Fibroblast of lung (primary cell): Measurements from ENCODE around the gene KIRREL3. TPM values are rescaled to one million over a fixed set of nuclear protein-coding genes. Genes with fewer than 3 reads are reported as not detected.
A peak's percentile ranks its signal among the peaks of the same experiment; 100 is the strongest.

Experiments used
- DNase-seq, 2 donors: peaks; one replicate each; pipeline versions ENCODE4 v3.0.0 to v3.0.0-alpha.2; 2010; ENCODE audit warnings: low read depth in 2 of 2
- H2AFZ ChIP-seq: 2 replicates; pipeline ENCODE4 v1.5.1; 2012; ENCODE audit warnings: low read length, control low read depth, inconsistent platforms
- H3K27ac ChIP-seq: 2 replicates; pipeline ENCODE4 v1.5.1; 2011; ENCODE audit warnings: low read length, control low read depth; ENCODE audit not compliant: insufficient read depth
- H3K27me3 ChIP-seq: 2 replicates; pipeline ENCODE4 v1.5.1; 2011; ENCODE audit warnings: mild to moderate bottlenecking, low read length; ENCODE audit not compliant: control insufficient read depth, insufficient read depth
- H3K36me3 ChIP-seq: 2 replicates; pipeline ENCODE4 v1.5.1; 2011; ENCODE audit warnings: low read length; ENCODE audit not compliant: control insufficient read depth, insufficient read depth
- H3K4me1 ChIP-seq: 2 replicates; pipeline ENCODE4 v1.5.1; 2011; ENCODE audit warnings: low read length; ENCODE audit not compliant: control insufficient read depth, insufficient read depth; ENCODE audit errors: extremely low read depth
- H3K4me2 ChIP-seq: 2 replicates; pipeline ENCODE4 v1.5.1; 2011; ENCODE audit warnings: low read length, control low read depth; ENCODE audit not compliant: insufficient read depth; ENCODE audit errors: extremely low read depth
- H3K4me3 ChIP-seq, 4 experiments: fragments of 200-600 bp in 1 of 4; sonication (generic) in 1 of 4; replicated peaks in 1 of 4; 2 replicates each; pipeline ENCODE4 v1.5.1; 2011 to 2016; ENCODE audit warnings: low read length in 4 of 4, low read depth in 3 of 4, mild to moderate bottlenecking in 3 of 4, control low read depth in 2 of 4, inconsistent platforms in 1 of 4, mixed read lengths in 1 of 4; ENCODE audit not compliant: insufficient read depth in 1 of 4; ENCODE audit errors: control extremely low read depth in 1 of 4
- H3K79me2 ChIP-seq: 2 replicates; pipeline ENCODE4 v1.5.1; 2012; ENCODE audit warnings: mild to moderate bottlenecking, low read length, inconsistent platforms; ENCODE audit not compliant: control insufficient read depth, insufficient read depth
- H3K9ac ChIP-seq: 2 replicates; pipeline ENCODE4 v1.5.1; 2011; ENCODE audit warnings: mild to moderate bottlenecking, low read length, control low read depth; ENCODE audit not compliant: insufficient read depth
- H3K9me3 ChIP-seq: 2 replicates; pipeline ENCODE4 v1.5.1; 2012; ENCODE audit warnings: low read depth, low read length; ENCODE audit not compliant: control insufficient read depth, insufficient read depth
- H4K20me1 ChIP-seq: 2 replicates; pipeline ENCODE4 v1.5.1; 2011; ENCODE audit warnings: low read length; ENCODE audit not compliant: control insufficient read depth, insufficient read depth; ENCODE audit errors: extremely low read depth
- EZH2 ChIP-seq: IDR thresholded peaks from 2 replicates; pipeline ENCODE4 v1.5.1; 2012; ENCODE audit warnings: low read length, control low read depth, mild to moderate bottlenecking; ENCODE audit errors: missing control alignments
- polyA plus RNA-seq, 2 donors: library from polyadenylated mRNA; depleted of rRNA in 1 of 2; stranded (reverse) in 1 of 2; unstranded in 1 of 2; fragments of >200 nt; gene quantifications; 2 replicates each; pipeline ENCODE4 v1.2.1, GENCODE V29; 2011 to 2012; ENCODE audit warnings: missing spikeins in 1 of 2
- total RNA-seq: library from RNA; depleted of rRNA; stranded (reverse); fragments of >200 nt; gene quantifications from 2 replicates; pipeline ENCODE4 v1.2.1, GENCODE V29; 2014
- TF ChIP-seq, protein P1 (sequence below), 2 donors: IDR thresholded peaks in 1 of 2; conservative IDR thresholded peaks in 1 of 2; 1 replicate in 1 of 2; 2 replicates in 1 of 2; pipeline ENCODE4 v1.5.1; 2011 to 2012; ENCODE audit warnings: low read length in 2 of 2, control low read depth in 1 of 2, inconsistent platforms in 1 of 2, low read depth in 1 of 2, mild to moderate bottlenecking in 1 of 2

KIRREL3 gene
- total and polyA plus RNA-seq, 2 donors (not counting 1 experiment from before 2014, with no cell fraction given): 2.8 to 6.1 TPM

DNA sequence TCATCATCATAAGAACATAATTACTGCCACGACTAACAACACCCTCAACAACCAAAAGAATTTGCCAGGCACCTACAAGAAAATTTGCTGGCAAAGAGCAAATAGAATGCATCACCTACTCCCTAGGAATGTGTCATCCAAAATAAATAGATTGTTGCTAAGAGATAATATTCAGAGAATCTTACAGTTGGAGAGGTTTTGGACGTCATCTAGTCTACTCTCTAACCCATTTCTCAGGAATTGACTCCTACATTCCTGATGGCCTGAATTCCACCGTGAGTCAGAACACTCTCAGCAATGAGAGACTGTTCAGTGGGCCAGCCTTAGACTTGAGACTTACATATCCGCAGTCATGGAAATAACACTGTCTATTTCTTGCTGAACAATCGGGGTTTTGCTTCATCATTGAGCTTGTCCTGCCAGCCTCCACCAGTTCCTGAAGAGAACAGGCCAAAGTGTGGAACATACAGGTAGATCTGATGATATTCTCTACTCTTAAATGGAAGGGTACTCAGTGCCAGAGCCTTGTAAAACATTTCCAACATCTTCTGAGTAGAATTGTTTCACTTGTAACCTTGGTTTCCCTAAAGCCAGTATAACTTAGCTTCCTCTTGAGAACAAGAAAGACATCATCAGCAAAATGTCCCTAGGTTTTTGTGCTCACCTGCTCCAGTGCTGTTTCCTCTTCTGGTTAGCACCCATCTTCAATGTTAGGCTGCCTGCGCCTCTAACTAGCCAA, 8.3 kb downstream of the KIRREL3 start:
- H2AFZ ChIP-seq: no peak overlapping the region
- peaks cover 44% of the 10 kb centered on the region for H3K4me1 ChIP-seq
- peak; percentile 51 to 100 for DNase-seq
- peak overlapping the region; percentile 80 for H3K4me2 ChIP-seq
- TF ChIP-seq, protein P1, sequence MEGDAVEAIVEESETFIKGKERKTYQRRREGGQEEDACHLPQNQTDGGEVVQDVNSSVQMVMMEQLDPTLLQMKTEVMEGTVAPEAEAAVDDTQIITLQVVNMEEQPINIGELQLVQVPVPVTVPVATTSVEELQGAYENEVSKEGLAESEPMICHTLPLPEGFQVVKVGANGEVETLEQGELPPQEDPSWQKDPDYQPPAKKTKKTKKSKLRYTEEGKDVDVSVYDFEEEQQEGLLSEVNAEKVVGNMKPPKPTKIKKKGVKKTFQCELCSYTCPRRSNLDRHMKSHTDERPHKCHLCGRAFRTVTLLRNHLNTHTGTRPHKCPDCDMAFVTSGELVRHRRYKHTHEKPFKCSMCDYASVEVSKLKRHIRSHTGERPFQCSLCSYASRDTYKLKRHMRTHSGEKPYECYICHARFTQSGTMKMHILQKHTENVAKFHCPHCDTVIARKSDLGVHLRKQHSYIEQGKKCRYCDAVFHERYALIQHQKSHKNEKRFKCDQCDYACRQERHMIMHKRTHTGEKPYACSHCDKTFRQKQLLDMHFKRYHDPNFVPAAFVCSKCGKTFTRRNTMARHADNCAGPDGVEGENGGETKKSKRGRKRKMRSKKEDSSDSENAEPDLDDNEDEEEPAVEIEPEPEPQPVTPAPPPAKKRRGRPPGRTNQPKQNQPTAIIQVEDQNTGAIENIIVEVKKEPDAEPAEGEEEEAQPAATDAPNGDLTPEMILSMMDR (conservative IDR thresholded peaks at IDR 0.05 in 1 of 2, IDR thresholded peaks at IDR 0.05 in 1 of 2; ENCODE audit: low read depth in 1 of 2, low read length in 2 of 2): no peak
- TF ChIP-seq EZH2: no peak
- H3K9me3 ChIP-seq: no peaks in the 10 kb centered on the region
- peak overlapping the region in 2 of 4 experiments; percentile 3 to 19 for H3K4me3 ChIP-seq
- H3K27me3 ChIP-seq: no peaks in the 10 kb centered on the region
- peak overlapping the region; percentile 63 for H3K9ac ChIP-seq
- peak overlapping the region; percentile 97 for H3K27ac ChIP-seq
- no peaks in the 10 kb centered on the region for H3K36me3 ChIP-seq
- H4K20me1 ChIP-seq: no peaks in the 10 kb centered on the region
- peaks cover 21% of the 10 kb centered on the region for H3K79me2 ChIP-seq

DNA sequence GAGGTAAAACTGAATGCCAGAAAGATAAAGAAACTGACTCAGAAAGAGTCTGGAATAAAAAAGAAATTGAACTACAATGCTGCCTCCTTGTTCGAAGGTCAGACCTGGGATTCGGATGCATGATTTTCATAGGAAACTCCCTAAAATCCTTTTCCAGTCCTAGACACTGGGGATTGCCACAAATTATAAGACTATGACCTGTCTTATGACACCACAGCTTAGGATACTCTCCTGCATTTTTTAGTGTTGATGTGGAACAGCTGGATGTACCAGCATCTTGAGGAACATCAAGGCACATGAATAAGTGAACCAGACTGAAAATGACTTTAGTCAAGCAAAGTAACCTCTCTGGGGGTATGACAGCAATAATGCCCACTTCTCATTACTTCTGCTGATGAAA, 9.0 kb downstream of the KIRREL3 start:
- no peak overlapping the region for H2AFZ ChIP-seq
- peaks cover 17% of the 10 kb centered on the region for H3K79me2 ChIP-seq
- no peak for TF ChIP-seq EZH2
- TF ChIP-seq, protein P1 (conservative IDR thresholded peaks at IDR 0.05 in 1 of 2, IDR thresholded peaks at IDR 0.05 in 1 of 2; ENCODE audit: low read depth in 1 of 2, low read length in 2 of 2): no peak
- H3K9me3 ChIP-seq: no peaks in the 10 kb centered on the region
- peak overlapping the region; percentile 97 for H3K27ac ChIP-seq
- no peaks in the 10 kb centered on the region for H3K36me3 ChIP-seq
- H3K4me1 ChIP-seq: peaks cover 42% of the 10 kb centered on the region
- no peaks in the 10 kb centered on the region for H3K27me3 ChIP-seq
- H3K4me3 ChIP-seq: no peak overlapping the region
- H3K9ac ChIP-seq: peak overlapping the region; percentile 37
- no peaks in the 10 kb centered on the region for H4K20me1 ChIP-seq
- H3K4me2 ChIP-seq: peak overlapping the region; percentile 72
- DNase-seq: no peak

GRCh38 chr11:126990716-126991480, 9.7 kb downstream of the KIRREL3 start:
- Histone ChIP-seq H2AFZ (no peak overlapping the region), H3K36me3 (no peaks in the 10 kb centered on the region), H3K79me2 (peaks cover 10% of the 10 kb centered on the region), H3K27me3 (no peaks in the 10 kb centered on the region), H3K27ac (peak overlapping the region; percentile 97), H3K4me1 (peaks cover 35% of the 10 kb centered on the region), H4K20me1 (no peaks in the 10 kb centered on the region), H3K4me2 (peak overlapping the region; percentile 75), H3K4me3 (no peak overlapping the region), H3K9me3 (no peaks in the 10 kb centered on the region), H3K9ac (peak overlapping the region; percentile 25)
- TF ChIP-seq, protein P1 (conservative IDR thresholded peaks at IDR 0.05 in 1 of 2, IDR thresholded peaks at IDR 0.05 in 1 of 2; ENCODE audit: low read depth in 1 of 2, low read length in 2 of 2): no peak
- TF ChIP-seq EZH2: no peak
- peak in 1 of 2 donors; percentile 78 for DNase-seq
